NCI-H774 (cell line): ENCODE data around the gene MUS81.

ENCODE experiments used
- DNase-seq: peaks from one replicate; lab custom pipeline; 2025; lab: John Stamatoyannopoulos, UW

The MUS81 gene

GRCh38 chr11:65861165-65861505 is 902 bp downstream of the MUS81 start:
- no peak for DNase-seq

- no peak for DNase-seq
Measured at GRCh38 chr11:65861533-65862183, 1.4 kb downstream of the MUS81 start.

- DNase-seq, result no peak
Measured at GRCh38 chr11:65862191-65862735, 2.0 kb downstream of the MUS81 start.

GRCh38 chr11:65862941-65863888 is 3.0 kb downstream of the MUS81 start:
- DNase-seq, result no peak

- DNase-seq, result no peak
Measured at GRCh38 chr11:65863889-65864705, 3.9 kb downstream of the MUS81 start.

GRCh38 chr11:65864706-65865471 is 4.7 kb downstream of the MUS81 start:
- DNase-seq, result no peak

- DNase-seq, result no peak
Measured at GRCh38 chr11:65865550-65866172, 5.4 kb downstream of the MUS81 start.

GRCh38 chr11:65866509-65867283 is 6.5 kb downstream of the MUS81 start:
- DNase-seq, result no peak

- no peak for DNase-seq
Measured at GRCh38 chr11:65867284-65868071, 7.2 kb downstream of the MUS81 start.

- no peak for DNase-seq
Measured at GRCh38 chr11:65868076-65868667, 7.9 kb downstream of the MUS81 start.

- DNase-seq, result no peak
Measured at GRCh38 chr11:65868907-65869306, 8.7 kb downstream of the MUS81 start.

GRCh38 chr11:65869643-65870306 is 9.5 kb downstream of the MUS81 start:
- no peak for DNase-seq

- DNase-seq, result no peak
Measured at GRCh38 chr11:65870307-65870658, 10.1 kb downstream of the MUS81 start.

- DNase-seq, result no peak
Measured at GRCh38 chr11:65870706-65871681, 10.8 kb downstream of the MUS81 start.

GRCh38 chr11:65871811-65872548 is 11.7 kb downstream of the MUS81 start:
- no peak for DNase-seq

- no peak for DNase-seq
Measured at GRCh38 chr11:65872586-65873317, 12.5 kb downstream of the MUS81 start, which contains the start of gene EFEMP2. Gene EFEMP2 (minus strand): TSS chr11:65872800. CDS start chr11:65872354, 446 bp downstream.
